ENCODE data around the gene RBFOX1.

The RBFOX1 gene

GRCh38 chr16:7638306-7638705 is 305.7 kb downstream of the RBFOX1 start:
- Histone ChIP-seq H3K36me3 (ENCODE audit: insufficient read depth, low read length) (no peaks in the 10 kb centered on the region), H4K20me1 (ENCODE audit: insufficient read depth, low read length, poor library complexity, severe bottlenecking) (no peaks in the 10 kb centered on the region), H3K4me3 (ENCODE audit: low read length, poor library complexity, severe bottlenecking) (no peak overlapping the region), H3K9me3 (ENCODE audit: insufficient read depth, low read depth, low read length) (no peaks in the 10 kb centered on the region), H3K9me2 (replicated peaks; ENCODE audit: low read depth, low read length) (no peaks in the 10 kb centered on the region), H3K4me2 (ENCODE audit: low read depth, low read length, poor library complexity, severe bottlenecking) (no peak overlapping the region), H3K79me2 (ENCODE audit: insufficient read depth, low read length) (no peaks in the 10 kb centered on the region), H3F3A (ENCODE audit: low read depth) (no peaks in the 10 kb centered on the region), H3K4me1 (ENCODE audit: insufficient read depth, low read length, poor library complexity, severe bottlenecking) (no peaks in the 10 kb centered on the region), H3K27me3 (ENCODE audit: insufficient read depth, low read length, poor library complexity, severe bottlenecking) (no peaks in the 10 kb centered on the region), H3K9ac (ENCODE audit: low read depth, low read length, poor library complexity, severe bottlenecking) (no peak overlapping the region), H2AFZ (ENCODE audit: low read length) (no peak overlapping the region)
- TF ChIP-seq CTCF (conservative IDR thresholded peaks at IDR 0.05; ENCODE audit: low read length): no peak
- no peak for TF ChIP-seq EZH2phosphoT487 (IDR thresholded peaks at IDR 0.05; ENCODE audit: borderline replicate concordance)

GRCh38 chr16:7640334-7640733 is 307.7 kb downstream of the RBFOX1 start:
- no peaks in the 10 kb centered on the region for H4K20me1 ChIP-seq (ENCODE audit: insufficient read depth, low read length, poor library complexity, severe bottlenecking)
- H3K36me3 ChIP-seq (ENCODE audit: insufficient read depth, low read length): no peaks in the 10 kb centered on the region
- H3K9ac ChIP-seq (ENCODE audit: low read depth, low read length, poor library complexity, severe bottlenecking): no peak overlapping the region
- H3K9me3 ChIP-seq (ENCODE audit: insufficient read depth, low read depth, low read length): no peaks in the 10 kb centered on the region
- no peak overlapping the region for H3K4me2 ChIP-seq (ENCODE audit: low read depth, low read length, poor library complexity, severe bottlenecking)
- no peaks in the 10 kb centered on the region for H3K9me2 ChIP-seq (replicated peaks; ENCODE audit: low read depth, low read length)
- H3K79me2 ChIP-seq (ENCODE audit: insufficient read depth, low read length): no peaks in the 10 kb centered on the region
- H3K4me1 ChIP-seq (ENCODE audit: insufficient read depth, low read length, poor library complexity, severe bottlenecking): no peaks in the 10 kb centered on the region
- H3K27me3 ChIP-seq (ENCODE audit: insufficient read depth, low read length, poor library complexity, severe bottlenecking): no peaks in the 10 kb centered on the region
- H2AFZ ChIP-seq (ENCODE audit: low read length): no peak overlapping the region
- no peak overlapping the region for H3K4me3 ChIP-seq (ENCODE audit: low read length, poor library complexity, severe bottlenecking)
- no peaks in the 10 kb centered on the region for H3F3A ChIP-seq (ENCODE audit: low read depth)
- TF ChIP-seq CTCF (conservative IDR thresholded peaks at IDR 0.05; ENCODE audit: low read length): no peak
- TF ChIP-seq EZH2phosphoT487 (IDR thresholded peaks at IDR 0.05; ENCODE audit: borderline replicate concordance): no peak

GRCh38 chr16:7644176-7644575 is 311.5 kb downstream of the RBFOX1 start:
- no peaks in the 10 kb centered on the region for H3K4me1 ChIP-seq (ENCODE audit: insufficient read depth, low read length, poor library complexity, severe bottlenecking)
- no peak overlapping the region for H2AFZ ChIP-seq (ENCODE audit: low read length)
- no peaks in the 10 kb centered on the region for H3F3A ChIP-seq (ENCODE audit: low read depth)
- H3K9me3 ChIP-seq (ENCODE audit: insufficient read depth, low read depth, low read length): no peaks in the 10 kb centered on the region
- no peak overlapping the region for H3K4me3 ChIP-seq (ENCODE audit: low read length, poor library complexity, severe bottlenecking)
- H3K27me3 ChIP-seq (ENCODE audit: insufficient read depth, low read length, poor library complexity, severe bottlenecking): no peaks in the 10 kb centered on the region
- no peaks in the 10 kb centered on the region for H3K79me2 ChIP-seq (ENCODE audit: insufficient read depth, low read length)
- H4K20me1 ChIP-seq (ENCODE audit: insufficient read depth, low read length, poor library complexity, severe bottlenecking): no peaks in the 10 kb centered on the region
- no peaks in the 10 kb centered on the region for H3K36me3 ChIP-seq (ENCODE audit: insufficient read depth, low read length)
- TF ChIP-seq CTCF (conservative IDR thresholded peaks at IDR 0.05; ENCODE audit: low read length) (no peak), EZH2phosphoT487 (IDR thresholded peaks at IDR 0.05; ENCODE audit: borderline replicate concordance) (no peak)
- no peak overlapping the region for H3K9ac ChIP-seq (ENCODE audit: low read depth, low read length, poor library complexity, severe bottlenecking)
- no peak overlapping the region for H3K4me2 ChIP-seq (ENCODE audit: low read depth, low read length, poor library complexity, severe bottlenecking)
- H3K9me2 ChIP-seq (replicated peaks; ENCODE audit: low read depth, low read length): no peaks in the 10 kb centered on the region
